NCI-H748 treated with DMSO at 0.1 percent for 48 hours (cell line): Measurements from ENCODE around the gene GGA1.
"Not testable (repeated sequence)": the region's sequence is repeated elsewhere in the genome, so short reads cannot be mapped to it uniquely, and the experiment has no call there.

Experiments
- DNase-seq: peaks from one replicate; lab custom pipeline; 2025; lab: John Stamatoyannopoulos, UW

GGA1 gene

DNA sequence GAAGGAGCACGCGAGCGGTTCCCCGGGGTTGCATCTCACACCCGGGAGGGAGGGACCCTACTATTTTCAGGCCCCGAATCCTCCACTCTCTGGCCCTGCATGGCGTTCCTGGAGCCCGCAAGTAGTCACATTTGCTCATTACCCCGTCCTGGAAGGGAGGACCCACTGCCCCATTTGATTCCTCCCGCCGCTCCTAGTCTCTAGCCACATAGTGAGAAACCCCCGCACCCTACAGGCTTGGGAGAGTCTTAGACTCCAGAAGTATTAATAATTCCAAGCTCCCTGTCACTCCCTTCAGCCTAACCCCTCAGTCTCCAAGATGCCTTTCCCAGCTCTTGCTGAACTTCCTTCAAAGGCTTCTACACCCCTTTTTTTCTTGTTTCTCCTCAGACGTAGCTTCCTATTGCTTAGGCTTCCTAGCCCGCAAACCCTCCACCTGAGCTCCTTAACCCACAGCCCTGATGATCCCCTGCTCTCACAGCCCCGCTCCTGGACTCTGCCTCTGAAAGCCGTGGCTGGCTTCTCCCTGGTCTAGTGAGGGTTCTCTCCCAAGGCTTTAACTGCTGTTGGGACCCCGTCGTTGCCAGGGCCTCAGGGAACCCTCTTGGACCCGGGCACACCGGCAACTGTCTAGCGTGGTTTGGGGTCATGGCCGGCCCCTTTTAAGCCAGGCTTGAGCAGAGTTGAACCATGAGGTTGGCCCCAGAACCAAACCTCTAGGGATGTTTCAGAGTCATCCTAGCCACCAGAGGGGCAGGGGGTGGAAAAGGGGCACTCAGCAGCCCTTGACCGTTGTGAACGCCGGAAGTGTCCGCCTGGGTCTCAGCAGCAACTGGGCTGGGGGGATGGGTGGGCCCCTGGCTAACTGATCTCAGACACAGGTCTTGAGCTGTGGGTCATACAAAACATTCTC is 862 bp downstream of the GGA1 start:
- DNase-seq = no peak

DNA sequence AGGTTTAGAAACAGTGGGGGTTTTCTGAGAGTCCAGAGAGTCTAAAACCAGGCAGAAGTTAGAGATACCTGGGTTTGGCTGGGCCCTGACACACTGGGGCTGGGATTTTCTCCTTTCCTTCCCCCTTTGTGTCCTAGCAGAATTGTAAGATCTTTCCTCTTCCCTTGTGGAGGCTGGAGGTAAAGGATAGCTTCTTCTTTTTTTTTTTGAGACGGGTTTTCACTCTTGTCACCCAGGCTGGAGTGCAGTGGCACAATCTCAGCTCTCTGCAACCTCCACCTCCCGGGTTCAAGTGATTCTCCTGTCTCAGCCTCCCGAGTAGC is 1.5 kb downstream of the GGA1 start:
- not testable (repeated sequence) for DNase-seq

DNA sequence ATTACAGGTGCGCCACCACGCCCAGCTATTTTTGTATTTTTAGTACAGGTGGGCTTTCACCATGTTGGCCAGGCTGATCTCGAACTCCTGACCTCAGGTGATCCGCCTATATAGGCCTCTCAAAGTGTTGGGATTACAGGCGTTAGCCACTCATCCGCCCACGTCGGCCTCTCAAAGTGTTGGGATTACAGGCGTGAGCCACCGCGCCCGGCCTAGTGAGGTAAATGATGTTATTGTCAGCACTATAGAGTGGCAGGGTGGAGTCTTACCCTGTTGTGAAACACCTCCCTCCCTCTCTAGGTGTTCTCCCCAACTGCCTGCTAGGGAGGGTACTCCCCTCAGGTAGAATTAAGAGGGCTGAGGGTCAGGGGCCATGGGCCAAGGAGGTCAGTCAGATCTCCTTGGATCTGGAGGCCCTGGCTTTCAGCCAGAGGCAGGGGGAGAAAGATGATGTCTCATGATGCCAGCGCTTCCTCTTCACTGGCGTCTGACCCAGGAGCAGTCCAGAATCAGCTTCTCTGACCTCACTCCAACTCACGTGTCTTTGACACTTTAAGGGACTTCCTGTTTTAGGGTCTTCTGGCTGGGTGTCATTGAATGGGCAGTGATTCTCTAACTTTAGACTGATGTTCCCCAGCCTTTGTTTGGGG is 2.0 kb downstream of the GGA1 start:
- DNase-seq = no peak

DNA sequence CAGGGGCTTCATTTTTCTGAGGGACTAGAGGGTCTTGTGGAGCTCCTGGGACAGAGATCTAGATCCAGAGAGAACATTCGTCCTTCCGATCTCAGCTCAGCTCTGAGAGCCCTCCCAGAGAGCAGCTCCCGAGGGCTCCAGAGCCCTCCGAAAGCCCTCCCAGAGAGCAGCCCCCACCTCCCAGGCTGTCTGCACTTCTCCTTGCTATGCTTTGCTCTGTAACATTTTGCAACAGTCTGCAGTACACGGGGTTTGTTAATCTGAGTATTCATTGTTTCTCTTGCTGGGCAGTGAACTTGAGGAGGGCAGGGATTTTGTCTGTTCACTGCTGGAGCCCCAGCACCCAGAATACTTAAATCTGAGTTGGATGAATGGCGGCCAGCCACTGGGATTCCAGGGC is 2.6 kb downstream of the GGA1 start:
- no peak for DNase-seq

DNA sequence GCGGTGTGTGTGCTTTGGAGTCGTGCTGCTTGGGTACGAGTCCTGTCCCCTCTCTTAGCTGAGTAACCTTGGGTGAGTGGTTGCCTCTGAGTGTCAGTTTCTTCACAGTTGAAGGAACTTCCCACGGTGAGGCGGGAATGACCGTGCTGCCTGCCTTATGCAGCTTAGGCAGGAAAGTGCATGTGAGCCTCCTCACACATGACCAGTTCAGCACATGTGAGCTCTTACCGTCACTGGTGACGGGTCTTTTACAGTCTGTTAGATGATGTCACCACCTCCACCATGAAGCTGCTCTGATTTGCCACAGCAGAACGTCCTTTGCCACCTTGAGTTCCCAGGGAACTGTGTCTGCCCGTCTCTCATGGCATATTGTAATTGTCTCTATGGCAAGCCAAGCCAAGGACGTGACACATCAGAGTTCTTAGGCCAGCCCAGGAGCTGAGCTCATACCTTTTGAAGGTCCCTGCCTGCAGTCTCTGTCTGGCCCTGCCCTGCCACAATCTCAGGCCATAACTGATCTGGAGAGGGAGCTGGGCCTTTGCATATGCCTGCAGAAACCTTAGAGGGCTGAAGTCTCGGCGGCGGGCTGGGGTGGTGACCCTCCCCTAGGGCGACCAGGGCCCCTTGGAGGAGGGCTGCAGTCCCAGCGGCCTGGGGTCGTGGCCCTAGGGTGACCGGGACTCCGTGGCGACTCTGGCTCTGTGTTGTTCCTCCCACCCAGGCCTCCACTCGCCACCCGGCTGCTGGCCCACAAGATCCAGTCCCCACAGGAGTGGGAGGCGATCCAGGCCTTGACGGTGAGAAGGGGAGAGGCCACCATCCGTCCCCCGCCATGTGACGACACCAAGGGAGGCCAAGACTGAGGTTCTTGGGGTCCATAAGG is 7.8 kb downstream of the GGA1 start:
- no peak for DNase-seq

GRCh38 chr22:37617431-37617830 is 8.8 kb downstream of the GGA1 start:
- DNase-seq = no peak

GRCh38 chr22:37618072-37618656 is 9.5 kb downstream of the GGA1 start:
- DNase-seq = no peak

- no peak for DNase-seq
Observed at GRCh38 chr22:37618674-37619073, 10.0 kb downstream of the GGA1 start.

DNA sequence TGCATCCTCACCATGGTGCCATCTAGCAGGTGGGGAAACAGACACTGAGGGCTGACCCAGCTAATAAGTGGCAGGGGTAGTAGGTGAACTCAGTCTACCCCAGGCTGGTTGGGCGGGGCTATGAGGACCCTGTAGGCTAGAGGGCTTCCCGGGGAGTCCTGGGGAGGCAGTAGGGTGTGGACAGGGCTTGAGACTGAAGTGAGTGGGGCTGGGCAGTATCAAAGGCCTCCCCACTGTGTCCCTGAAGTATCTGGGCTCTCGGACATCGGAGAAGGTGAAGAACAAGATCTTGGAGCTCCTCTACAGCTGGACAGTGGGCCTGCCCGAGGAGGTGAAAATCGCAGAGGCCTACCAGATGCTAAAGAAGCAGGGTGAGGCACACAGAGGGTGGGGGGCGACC is 11.4 kb downstream of the GGA1 start:
- DNase-seq = no peak

DNA sequence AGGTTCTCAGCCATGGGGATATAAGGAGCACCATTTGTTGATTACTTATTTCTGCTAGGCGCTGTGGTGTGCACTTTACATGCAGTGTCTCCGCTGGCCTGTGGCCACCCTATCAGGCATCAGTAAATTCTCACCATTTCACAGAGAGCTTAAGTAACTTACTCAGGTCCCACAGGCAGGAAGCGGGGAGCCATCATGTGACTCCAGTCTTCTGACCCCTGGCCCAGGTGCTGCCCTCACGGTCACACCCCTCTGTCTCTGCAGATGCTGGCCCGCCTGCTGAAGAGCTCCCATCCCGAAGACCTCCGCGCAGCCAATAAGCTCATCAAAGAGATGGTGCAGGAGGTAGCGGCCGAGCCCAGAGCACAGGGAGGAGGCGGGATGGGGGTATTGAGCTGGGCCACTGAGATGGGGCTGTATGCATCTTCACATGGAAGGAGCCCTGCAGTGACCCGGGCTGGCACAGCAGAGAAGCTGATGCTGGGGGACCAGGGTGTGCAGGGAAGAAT is 12.8 kb downstream of the GGA1 start:
- DNase-seq = no peak

DNA sequence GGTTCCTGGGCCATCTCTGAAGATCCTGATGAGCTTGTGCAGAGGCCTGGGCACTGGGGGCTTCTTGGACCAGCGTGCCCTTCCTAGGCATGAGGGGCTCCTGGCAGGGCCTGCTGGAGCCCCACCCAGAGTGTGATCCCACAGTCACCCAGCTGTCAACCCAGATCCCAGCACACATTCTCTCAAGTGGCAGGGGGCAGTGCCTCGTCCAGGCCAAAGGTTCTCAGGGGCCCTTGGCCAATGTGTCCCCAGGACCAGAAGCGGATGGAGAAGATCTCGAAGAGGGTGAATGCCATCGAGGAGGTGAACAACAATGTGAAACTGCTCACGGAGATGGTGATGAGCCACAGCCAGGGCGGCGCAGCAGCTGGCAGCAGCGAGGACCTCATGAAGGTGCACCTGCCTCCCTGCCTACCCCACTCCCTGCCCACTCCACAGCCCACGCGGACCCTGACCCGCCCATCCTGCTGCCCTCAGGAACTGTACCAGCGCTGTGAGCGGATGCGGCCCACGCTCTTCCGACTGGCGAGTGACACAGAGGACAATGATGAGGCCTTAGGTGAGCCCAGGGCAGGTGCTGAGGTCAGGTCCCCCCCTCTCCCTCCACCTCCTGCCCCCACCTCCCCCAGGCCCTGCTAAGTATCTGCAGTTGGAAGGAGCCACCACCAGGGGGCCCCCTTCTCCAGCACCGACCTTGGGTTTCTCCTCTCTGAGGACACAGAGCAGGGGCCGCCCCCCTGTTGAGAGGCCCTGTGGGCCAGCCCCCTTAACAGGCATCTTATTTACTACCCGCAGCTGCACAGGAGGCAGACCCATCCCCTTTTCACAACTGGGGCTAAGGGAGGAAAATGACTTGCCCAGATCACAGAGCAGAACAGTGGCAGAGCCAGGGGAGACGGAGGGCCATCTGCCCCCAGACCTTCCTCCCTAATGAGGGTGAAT is 14.7 kb downstream of the GGA1 start:
- DNase-seq = no peak

- no peak for DNase-seq
Observed at GRCh38 chr22:37624017-37624365, 15.4 kb downstream of the GGA1 start.

GRCh38 chr22:37624876-37625275 is 16.2 kb downstream of the GGA1 start:
- no peak for DNase-seq

- DNase-seq = no peak
Observed at GRCh38 chr22:37625737-37626136, 17.1 kb downstream of the GGA1 start.

DNA sequence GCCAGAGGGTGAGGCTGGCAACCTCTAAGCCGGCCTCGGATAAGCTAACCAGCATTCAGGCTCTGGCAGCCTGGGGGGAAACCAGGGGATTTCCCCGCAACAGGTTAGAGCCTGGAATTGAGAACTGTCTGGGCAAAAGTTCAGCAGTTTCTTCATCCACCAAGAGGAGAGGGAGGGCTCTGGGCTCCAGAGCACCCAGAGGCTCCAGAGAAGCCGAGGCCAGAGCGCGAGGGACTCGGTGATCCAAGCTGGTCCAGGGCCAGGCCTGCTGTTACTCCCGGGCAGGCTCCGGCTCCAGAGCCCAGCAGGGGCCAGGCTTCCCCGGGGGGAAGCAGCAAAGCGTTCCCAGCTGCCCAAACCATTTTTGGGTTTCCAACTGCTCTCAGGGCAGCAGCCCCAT is 17.5 kb downstream of the GGA1 start:
- DNase-seq = no peak

DNA sequence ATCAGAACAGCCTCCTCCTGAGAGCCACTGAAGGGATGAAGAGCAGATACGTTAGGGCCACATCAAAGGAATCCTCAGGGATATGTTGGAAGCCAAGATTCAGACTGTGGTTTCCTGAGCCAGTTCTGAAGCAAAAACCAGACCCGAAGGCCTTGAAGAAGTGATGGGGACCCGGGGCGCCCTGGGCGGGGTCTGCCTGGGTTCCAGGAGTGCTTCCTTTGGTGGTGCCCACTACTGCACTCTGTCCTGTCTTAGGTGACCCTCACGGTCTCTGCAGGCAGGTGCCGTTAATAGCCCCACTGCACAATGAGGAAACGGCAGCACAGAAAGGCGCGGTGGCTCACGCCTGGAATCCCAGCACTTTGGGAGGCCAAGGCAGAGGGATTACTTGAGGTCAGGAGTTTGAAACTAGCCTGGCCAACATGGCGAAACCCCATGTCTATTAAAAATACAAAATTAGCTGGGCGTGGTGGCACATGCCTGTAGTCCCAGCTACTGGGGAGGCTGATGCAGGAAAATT is 18.0 kb downstream of the GGA1 start:
- no peak for DNase-seq

- no peak for DNase-seq
Observed at GRCh38 chr22:37627121-37627520, 18.5 kb downstream of the GGA1 start.

DNA sequence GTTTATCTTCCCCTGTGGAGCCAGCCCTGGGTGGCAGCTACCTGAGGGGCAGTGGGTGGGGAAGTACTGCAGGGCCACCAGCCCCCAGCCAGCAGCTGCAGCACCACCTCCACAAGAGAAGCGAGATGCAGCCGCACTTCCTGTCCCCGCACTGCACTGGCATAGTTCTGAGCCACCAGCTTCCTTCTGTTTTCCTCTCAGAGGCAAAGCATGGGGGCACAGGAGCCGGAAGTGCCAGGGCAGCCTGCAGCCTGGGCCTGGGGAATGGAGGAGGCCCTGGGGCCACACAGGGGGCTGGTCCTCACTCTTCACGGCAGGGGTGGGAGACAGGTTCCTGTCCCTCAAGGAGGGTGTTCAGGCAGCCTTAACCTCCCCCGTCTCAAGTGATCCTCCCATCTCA is 18.9 kb downstream of the GGA1 start:
- DNase-seq = no peak

- no peak for DNase-seq
Observed at GRCh38 chr22:37628830-37629229, 20.2 kb downstream of the GGA1 start.

DNA sequence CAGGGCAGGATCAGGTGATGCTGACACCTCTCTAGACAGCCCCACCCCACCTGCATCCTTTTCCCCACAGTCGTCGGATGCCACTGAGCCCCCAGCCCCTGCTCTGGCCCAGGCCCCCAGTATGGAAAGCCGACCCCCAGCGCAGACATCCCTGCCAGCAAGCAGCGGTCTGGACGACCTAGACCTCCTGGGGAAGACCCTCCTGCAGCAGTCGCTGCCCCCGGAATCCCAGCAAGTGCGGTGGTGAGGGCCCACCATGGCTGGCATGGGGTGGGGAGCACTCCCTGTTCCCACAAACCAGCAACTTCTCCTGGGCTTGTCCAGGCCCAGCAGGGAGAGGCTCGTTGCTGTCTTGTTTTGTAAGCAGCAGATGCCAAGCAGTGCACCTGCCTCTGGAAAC is 21.3 kb downstream of the GGA1 start:
- no peak for DNase-seq
